Measurements from ENCODE around the gene DUOXA2.

The DUOXA2 gene

DNA sequence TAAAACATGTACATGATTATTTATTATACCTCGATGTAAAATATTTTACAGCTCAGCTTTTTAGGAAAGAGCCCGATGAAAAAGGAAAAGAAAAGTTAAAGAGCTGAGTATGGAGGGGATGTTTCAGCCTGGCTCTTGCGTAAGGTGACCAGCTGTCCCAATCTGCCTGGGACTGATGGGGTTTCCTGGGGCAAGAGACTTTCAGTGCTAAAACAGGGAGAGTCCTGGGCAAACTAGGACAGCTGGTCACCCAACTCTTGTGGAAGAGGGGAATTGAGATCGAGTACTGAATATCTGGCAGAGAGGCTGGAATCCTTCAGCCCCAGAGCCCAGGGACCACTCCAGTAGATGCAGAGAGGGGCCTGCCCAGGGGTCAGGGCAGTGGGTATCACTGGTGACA is 21.1 kb upstream of the DUOXA2 start:
- no peak overlapping the region for H3K4me3 ChIP-seq
- TF ChIP-seq, protein P1, sequence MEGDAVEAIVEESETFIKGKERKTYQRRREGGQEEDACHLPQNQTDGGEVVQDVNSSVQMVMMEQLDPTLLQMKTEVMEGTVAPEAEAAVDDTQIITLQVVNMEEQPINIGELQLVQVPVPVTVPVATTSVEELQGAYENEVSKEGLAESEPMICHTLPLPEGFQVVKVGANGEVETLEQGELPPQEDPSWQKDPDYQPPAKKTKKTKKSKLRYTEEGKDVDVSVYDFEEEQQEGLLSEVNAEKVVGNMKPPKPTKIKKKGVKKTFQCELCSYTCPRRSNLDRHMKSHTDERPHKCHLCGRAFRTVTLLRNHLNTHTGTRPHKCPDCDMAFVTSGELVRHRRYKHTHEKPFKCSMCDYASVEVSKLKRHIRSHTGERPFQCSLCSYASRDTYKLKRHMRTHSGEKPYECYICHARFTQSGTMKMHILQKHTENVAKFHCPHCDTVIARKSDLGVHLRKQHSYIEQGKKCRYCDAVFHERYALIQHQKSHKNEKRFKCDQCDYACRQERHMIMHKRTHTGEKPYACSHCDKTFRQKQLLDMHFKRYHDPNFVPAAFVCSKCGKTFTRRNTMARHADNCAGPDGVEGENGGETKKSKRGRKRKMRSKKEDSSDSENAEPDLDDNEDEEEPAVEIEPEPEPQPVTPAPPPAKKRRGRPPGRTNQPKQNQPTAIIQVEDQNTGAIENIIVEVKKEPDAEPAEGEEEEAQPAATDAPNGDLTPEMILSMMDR (IDR thresholded peaks at IDR 0.05), result no peak
- H3K27ac ChIP-seq, result no peak overlapping the region
- no peak for DNase-seq (ENCODE audit: low spot score)

DNA sequence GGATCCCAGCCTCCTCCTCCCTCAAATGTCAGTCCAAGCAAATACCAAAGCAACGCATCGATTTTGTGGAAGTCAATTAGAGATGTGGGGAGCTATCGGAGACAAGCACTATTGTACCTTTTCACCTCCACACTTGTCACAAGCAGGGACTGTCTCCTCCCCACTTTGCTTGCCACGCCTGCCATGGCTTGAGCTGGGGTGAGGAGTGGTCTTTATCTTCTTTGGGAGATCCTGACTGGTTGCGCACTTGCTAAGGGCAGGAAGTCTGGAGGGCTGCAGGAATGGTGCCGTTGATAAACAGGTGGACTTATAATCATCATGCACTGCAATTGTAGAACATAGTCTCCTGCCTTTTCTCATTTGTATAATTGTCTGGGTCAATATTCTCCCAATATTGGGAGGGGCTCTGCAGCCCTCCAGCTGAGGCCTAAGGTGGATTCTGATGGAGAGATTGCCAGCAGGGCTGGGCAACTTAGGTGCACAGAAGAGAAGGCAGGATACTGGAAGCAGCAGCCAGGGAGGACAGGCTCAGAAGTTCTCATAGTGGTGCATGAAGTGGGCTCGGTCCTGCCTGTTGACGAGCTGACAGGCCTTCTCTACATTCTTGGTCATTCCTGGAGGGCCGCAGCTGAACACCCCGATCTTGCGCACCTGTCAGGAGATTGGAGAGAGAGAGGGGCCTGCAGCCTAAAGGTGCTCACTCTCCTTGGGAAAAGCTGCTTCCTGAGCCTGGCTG is 20.3 kb upstream of the DUOXA2 start:
- TF ChIP-seq, protein P1 (IDR thresholded peaks at IDR 0.05), result no peak
- H3K27ac ChIP-seq, result no peak overlapping the region
- no peak overlapping the region for H3K4me3 ChIP-seq
- DNase-seq (ENCODE audit: low spot score), result no peak

DNA sequence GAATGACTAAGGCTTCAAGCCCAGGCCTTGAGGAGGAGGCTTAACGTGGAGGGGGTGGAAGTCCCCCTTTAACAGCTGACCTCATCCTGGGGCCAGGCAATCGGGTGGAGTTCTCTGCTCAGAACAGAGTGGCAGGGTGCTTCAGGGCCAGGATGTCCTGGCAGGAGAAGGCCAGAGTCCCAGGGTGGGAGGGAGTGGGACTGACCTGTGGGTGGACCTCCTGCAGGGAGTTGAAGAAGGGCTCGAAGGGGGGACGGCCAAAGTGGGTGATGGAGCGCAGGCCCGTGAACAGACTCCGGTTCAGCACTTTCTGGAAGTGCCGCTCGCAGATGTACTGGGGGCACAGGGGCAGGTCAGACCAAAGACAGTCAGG is 19.8 kb upstream of the DUOXA2 start:
- no peak overlapping the region for H3K4me3 ChIP-seq
- TF ChIP-seq, protein P1 (IDR thresholded peaks at IDR 0.05), result no peak
- H3K27ac ChIP-seq, result no peak overlapping the region
- DNase-seq (ENCODE audit: low spot score), result no peak

DNA sequence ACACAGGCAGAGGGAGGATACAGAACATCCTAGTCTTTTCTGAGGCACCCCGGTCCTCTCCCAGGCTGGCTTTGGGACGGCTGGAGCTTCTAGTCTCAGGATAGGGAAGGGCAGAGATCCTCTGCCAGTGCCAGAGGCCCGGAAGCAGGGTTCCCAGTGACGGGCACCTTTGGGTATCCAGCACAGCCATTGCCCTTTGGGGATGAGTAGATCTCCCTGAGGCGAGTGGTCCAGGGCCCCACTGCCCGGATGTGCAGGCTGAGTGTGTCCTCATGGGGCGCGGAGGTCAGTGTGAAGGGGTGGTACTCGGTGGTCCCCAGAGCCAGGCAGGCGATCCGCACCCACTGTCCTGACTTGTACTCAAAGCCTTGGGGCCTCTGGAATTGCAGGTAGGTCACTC is 18.5 kb upstream of the DUOXA2 start:
- H3K27ac ChIP-seq, result no peak overlapping the region
- H3K4me3 ChIP-seq, result no peak overlapping the region
- TF ChIP-seq, protein P1 (IDR thresholded peaks at IDR 0.05), result no peak
- DNase-seq (ENCODE audit: low spot score), result no peak

DNA sequence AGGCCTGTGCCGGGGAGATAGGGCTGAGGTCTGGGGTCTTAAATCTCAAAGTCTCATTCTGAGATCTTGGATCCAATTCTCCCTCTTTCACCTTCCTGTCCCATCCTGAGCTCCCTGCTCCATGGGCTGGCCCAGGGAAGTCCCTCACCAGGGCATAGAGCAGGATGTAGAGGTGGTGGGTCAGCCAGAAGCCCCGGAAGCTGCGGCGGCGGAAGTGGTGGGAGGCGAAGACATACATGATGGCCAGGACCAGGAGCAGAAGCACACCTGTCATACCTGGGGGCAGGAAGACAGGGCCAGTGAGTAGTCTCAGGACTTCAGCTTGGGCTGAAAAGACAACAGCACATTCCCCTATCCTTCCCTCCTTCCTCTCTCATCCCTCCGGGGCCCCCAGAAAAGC is 16.7 kb upstream of the DUOXA2 start:
- no peak overlapping the region for H3K4me3 ChIP-seq
- TF ChIP-seq, protein P1 (IDR thresholded peaks at IDR 0.05), result no peak
- H3K27ac ChIP-seq, result no peak overlapping the region
- no peak for DNase-seq (ENCODE audit: low spot score)

DNA sequence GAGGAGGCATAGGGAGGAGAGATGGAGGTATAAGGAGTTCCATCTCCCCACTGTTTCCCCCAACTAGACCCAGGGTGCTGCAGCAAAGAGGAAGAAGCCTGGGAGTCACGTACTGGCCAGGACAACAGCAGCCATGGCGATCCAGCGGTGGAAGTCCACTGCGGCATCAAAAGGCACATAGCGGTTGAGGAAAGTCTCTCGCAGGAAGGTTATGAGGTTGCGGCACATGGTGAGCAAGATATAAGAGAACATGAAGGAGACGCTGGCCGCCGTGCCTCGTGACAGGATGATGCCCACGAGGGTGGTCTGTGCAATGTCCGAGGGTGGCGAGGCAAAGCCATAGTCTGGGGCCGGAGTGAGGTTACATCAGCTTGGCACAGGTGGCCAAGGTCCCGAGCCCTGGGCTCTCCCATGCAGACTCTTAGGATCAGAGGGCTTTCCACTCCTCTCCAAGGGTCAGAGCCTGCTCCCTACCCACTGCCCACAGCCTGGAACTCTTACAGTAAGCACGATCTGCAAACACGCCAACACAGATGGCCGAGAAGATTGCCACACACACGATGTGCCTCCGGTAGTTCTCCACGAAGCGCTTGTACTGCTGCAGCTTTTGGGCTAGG is 14.5 kb upstream of the DUOXA2 start:
- Histone ChIP-seq H3K4me3 (no peak overlapping the region), H3K27ac (no peak overlapping the region)
- no peak for DNase-seq (ENCODE audit: low spot score)
- TF ChIP-seq, protein P1 (IDR thresholded peaks at IDR 0.05), result no peak

Data from coronary artery (tissue), 2 donors.